ENCODE measurements around the gene ASS1.

The ASS1 gene

DNA sequence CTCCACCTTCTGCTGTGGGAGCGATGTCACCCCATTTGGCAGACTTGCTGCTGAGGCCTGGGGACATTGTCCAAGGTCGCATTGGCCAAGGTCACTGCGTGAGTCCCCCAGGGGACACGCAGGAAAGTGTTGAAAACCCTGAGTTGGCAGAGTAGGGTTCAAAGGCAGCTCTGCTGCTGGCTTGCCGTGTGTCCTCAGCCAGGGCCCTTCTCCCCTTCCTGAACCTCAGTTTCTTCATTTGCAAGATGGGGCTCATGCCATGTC lies 14.0 kb downstream of the ASS1 start:
- Histone ChIP-seq H3K4me3 (ENCODE audit: low read depth, low read length) (no peak overlapping the region), H3K4me1 (ENCODE audit: control insufficient read depth, insufficient read depth, low read length) (no peaks in the 10 kb centered on the region), H3K9me3 (ENCODE audit: control insufficient read depth, insufficient read depth, low read depth, low read length) (no peaks in the 10 kb centered on the region), H3K36me3 (ENCODE audit: control insufficient read depth in 2 of 2, insufficient read depth in 1 of 2, low read length in 2 of 2) (peaks cover 0 to 6% of the 10 kb centered on the region in 2 experiments; a peak in 1 of 3 replicates), H3K27ac (ENCODE audit: extremely low read depth, low read depth, low read length) (no peak overlapping the region)
- TF ChIP-seq ZNF324 (tag by site-specific recombination; IDR thresholded peaks at IDR 0.05) = no peak
- no peak for TF ChIP-seq ZNF24 (tag by site-specific recombination; IDR thresholded peaks at IDR 0.05)
- TF ChIP-seq, protein P1, sequence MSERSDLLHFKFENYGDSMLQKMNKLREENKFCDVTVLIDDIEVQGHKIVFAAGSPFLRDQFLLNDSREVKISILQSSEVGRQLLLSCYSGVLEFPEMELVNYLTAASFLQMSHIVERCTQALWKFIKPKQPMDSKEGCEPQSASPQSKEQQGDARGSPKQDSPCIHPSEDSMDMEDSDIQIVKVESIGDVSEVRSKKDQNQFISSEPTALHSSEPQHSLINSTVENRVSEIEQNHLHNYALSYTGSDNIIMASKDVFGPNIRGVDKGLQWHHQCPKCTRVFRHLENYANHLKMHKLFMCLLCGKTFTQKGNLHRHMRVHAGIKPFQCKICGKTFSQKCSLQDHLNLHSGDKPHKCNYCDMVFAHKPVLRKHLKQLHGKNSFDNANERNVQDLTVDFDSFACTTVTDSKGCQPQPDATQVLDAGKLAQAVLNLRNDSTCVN (tag by site-specific recombination; optimal IDR thresholded peaks at IDR 0.05) = no peak
- TF ChIP-seq ZNF114 (tag by site-specific recombination; IDR thresholded peaks at IDR 0.05) = no peak
- TF ChIP-seq, protein P2, sequence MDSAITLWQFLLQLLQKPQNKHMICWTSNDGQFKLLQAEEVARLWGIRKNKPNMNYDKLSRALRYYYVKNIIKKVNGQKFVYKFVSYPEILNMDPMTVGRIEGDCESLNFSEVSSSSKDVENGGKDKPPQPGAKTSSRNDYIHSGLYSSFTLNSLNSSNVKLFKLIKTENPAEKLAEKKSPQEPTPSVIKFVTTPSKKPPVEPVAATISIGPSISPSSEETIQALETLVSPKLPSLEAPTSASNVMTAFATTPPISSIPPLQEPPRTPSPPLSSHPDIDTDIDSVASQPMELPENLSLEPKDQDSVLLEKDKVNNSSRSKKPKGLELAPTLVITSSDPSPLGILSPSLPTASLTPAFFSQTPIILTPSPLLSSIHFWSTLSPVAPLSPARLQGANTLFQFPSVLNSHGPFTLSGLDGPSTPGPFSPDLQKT (IDR thresholded peaks at IDR 0.05; ENCODE audit: borderline replicate concordance, low read depth, low read length) = no peak
- TF ChIP-seq, protein P3, sequence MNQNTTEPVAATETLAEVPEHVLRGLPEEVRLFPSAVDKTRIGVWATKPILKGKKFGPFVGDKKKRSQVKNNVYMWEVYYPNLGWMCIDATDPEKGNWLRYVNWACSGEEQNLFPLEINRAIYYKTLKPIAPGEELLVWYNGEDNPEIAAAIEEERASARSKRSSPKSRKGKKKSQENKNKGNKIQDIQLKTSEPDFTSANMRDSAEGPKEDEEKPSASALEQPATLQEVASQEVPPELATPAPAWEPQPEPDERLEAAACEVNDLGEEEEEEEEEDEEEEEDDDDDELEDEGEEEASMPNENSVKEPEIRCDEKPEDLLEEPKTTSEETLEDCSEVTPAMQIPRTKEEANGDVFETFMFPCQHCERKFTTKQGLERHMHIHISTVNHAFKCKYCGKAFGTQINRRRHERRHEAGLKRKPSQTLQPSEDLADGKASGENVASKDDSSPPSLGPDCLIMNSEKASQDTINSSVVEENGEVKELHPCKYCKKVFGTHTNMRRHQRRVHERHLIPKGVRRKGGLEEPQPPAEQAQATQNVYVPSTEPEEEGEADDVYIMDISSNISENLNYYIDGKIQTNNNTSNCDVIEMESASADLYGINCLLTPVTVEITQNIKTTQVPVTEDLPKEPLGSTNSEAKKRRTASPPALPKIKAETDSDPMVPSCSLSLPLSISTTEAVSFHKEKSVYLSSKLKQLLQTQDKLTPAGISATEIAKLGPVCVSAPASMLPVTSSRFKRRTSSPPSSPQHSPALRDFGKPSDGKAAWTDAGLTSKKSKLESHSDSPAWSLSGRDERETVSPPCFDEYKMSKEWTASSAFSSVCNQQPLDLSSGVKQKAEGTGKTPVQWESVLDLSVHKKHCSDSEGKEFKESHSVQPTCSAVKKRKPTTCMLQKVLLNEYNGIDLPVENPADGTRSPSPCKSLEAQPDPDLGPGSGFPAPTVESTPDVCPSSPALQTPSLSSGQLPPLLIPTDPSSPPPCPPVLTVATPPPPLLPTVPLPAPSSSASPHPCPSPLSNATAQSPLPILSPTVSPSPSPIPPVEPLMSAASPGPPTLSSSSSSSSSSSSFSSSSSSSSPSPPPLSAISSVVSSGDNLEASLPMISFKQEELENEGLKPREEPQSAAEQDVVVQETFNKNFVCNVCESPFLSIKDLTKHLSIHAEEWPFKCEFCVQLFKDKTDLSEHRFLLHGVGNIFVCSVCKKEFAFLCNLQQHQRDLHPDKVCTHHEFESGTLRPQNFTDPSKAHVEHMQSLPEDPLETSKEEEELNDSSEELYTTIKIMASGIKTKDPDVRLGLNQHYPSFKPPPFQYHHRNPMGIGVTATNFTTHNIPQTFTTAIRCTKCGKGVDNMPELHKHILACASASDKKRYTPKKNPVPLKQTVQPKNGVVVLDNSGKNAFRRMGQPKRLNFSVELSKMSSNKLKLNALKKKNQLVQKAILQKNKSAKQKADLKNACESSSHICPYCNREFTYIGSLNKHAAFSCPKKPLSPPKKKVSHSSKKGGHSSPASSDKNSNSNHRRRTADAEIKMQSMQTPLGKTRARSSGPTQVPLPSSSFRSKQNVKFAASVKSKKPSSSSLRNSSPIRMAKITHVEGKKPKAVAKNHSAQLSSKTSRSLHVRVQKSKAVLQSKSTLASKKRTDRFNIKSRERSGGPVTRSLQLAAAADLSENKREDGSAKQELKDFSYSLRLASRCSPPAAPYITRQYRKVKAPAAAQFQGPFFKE (tag by site-specific recombination; IDR thresholded peaks at IDR 0.05; ENCODE audit: borderline replicate concordance) = no peak
- TF ChIP-seq, protein P4, sequence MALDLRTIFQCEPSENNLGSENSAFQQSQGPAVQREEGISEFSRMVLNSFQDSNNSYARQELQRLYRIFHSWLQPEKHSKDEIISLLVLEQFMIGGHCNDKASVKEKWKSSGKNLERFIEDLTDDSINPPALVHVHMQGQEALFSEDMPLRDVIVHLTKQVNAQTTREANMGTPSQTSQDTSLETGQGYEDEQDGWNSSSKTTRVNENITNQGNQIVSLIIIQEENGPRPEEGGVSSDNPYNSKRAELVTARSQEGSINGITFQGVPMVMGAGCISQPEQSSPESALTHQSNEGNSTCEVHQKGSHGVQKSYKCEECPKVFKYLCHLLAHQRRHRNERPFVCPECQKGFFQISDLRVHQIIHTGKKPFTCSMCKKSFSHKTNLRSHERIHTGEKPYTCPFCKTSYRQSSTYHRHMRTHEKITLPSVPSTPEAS (tag by site-specific recombination; IDR thresholded peaks at IDR 0.05) = no peak
- CTCF ChIA-PET = interaction anchor here (0.5 to 15.5 kb wide), 3 partner anchors 228 to 504 kb away, joined by 4 to 305 read pairs (median 8); partner anchors contain the start of gene EXOSC2
- POLR2A ChIA-PET = interaction anchor here (1.1 kb wide), 1 partner anchor 10 kb away, joined by 4 read pairs; no protein-coding TSS in a partner anchor

DNA sequence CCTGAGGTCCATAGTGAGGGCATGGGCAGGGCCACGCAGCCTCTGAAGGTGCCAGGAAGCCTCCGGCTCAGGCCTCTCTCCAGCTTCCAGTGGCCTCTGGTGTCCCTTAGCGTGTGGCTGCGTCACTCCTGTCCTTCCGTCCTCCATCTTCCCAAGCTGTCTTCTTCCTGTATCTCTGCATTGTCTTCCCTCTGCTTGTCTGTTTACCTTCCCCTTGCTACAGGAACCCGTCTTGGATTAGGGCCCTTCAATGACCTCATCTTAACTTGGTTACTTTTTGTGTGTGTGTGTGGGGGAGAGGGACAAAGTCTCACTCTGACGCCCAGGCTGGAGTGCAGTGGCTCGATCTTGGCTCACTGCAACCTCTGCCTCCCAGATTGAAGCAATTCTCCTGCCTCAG lies 14.4 kb downstream of the ASS1 start:
- Histone ChIP-seq H3K4me3 (ENCODE audit: low read depth, low read length) (no peak overlapping the region), H3K36me3 (ENCODE audit: control insufficient read depth in 2 of 2, insufficient read depth in 1 of 2, low read length in 2 of 2) (peaks cover 0 to 9% of the 10 kb centered on the region in 2 experiments; a peak in 1 of 3 replicates), H3K27ac (ENCODE audit: extremely low read depth, low read depth, low read length) (no peak overlapping the region), H3K4me1 (ENCODE audit: control insufficient read depth, insufficient read depth, low read length) (no peaks in the 10 kb centered on the region), H3K9me3 (ENCODE audit: control insufficient read depth, insufficient read depth, low read depth, low read length) (no peaks in the 10 kb centered on the region)
- CTCF ChIA-PET = interaction anchor here (0.5 to 15.5 kb wide), 7 partner anchors 10 to 504 kb away, joined by 3 to 305 read pairs (median 8); partner anchors contain the start of gene EXOSC2
- POLR2A ChIA-PET = interaction anchor here (0.6 to 1.1 kb wide), 2 partner anchors 11 to 587 kb away, joined by 4 to 5 read pairs; no protein-coding TSS in a partner anchor
- TF ChIP-seq ZFP69B (tag by site-specific recombination; IDR thresholded peaks at IDR 0.05) = no peak
- TF ChIP-seq ZNF433 (tag by site-specific recombination; IDR thresholded peaks at IDR 0.05; ENCODE audit: low read depth) = no peak
- 0 out of 2 replicates have a peak, but pooled peaks have one; percentile 21 for TF ChIP-seq ZNF600 (tag by site-specific recombination; IDR thresholded peaks at IDR 0.05)
- TF ChIP-seq ZNF768 (tag by site-specific recombination; IDR thresholded peaks at IDR 0.05) = no peak
- TF ChIP-seq ZSCAN23 (tag by site-specific recombination; IDR thresholded peaks at IDR 0.05) = no peak
- TF ChIP-seq ZNF792 (tag by site-specific recombination; IDR thresholded peaks at IDR 0.05) = no peak
- TF ChIP-seq, protein P5, sequence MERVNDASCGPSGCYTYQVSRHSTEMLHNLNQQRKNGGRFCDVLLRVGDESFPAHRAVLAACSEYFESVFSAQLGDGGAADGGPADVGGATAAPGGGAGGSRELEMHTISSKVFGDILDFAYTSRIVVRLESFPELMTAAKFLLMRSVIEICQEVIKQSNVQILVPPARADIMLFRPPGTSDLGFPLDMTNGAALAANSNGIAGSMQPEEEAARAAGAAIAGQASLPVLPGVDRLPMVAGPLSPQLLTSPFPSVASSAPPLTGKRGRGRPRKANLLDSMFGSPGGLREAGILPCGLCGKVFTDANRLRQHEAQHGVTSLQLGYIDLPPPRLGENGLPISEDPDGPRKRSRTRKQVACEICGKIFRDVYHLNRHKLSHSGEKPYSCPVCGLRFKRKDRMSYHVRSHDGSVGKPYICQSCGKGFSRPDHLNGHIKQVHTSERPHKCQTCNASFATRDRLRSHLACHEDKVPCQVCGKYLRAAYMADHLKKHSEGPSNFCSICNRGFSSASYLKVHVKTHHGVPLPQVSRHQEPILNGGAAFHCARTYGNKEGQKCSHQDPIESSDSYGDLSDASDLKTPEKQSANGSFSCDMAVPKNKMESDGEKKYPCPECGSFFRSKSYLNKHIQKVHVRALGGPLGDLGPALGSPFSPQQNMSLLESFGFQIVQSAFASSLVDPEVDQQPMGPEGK (tag by site-specific recombination; IDR thresholded peaks at IDR 0.05) = 0 out of 2 replicates have a peak, but pooled peaks have one; percentile 19
- TF ChIP-seq, protein P4 (tag by site-specific recombination; IDR thresholded peaks at IDR 0.05) = peak; percentile 22; the same call in 1 of the 2 replicates
- no peak for TF ChIP-seq ZNF112 (tag by site-specific recombination; IDR thresholded peaks at IDR 0.05)
- TF ChIP-seq ZNF24 (tag by site-specific recombination; IDR thresholded peaks at IDR 0.05) = no peak
- TF ChIP-seq WT1 (tag by site-specific recombination; IDR thresholded peaks at IDR 0.05) = no peak
- TF ChIP-seq ZNF791 (tag by site-specific recombination; IDR thresholded peaks at IDR 0.05) = no peak
